ENCODE measurements around the gene TBC1D9.
A peak's percentile ranks its signal among the peaks of the same experiment; 100 is the strongest.

The TBC1D9 gene

DNA sequence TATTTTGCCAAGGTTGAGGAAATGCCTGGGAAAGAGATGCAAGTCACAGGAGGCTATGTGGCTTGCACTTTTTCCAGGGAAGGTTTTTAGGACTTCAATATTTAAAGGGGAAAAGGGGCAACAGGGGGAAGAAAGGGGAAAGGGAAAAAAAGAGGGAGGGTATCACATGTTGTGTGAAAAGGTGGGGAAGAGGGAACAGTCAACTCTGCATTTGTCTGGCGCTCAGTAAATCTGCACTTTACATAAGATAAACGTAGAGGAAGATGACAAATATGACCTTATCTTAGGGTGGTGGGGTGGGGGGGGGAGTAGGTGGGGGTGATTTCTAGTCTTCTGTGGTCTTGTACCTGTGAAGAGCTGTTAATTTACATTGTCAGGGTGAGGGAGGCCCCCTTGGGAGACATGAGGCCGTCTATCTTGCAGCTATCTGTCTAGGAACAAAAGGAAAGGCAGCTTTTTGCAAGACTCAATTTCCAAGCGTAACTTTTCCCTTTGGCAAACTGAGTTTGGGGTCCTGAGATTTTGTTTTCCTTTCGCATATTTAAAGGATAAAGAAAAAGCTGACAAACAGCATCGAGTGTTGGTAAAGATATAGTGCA, 115.9 kb downstream of the TBC1D9 start:
- H3K36me3 ChIP-seq (replicated peaks): peaks cover 5% of the 10 kb centered on the region
- TF ChIP-seq, protein P1, sequence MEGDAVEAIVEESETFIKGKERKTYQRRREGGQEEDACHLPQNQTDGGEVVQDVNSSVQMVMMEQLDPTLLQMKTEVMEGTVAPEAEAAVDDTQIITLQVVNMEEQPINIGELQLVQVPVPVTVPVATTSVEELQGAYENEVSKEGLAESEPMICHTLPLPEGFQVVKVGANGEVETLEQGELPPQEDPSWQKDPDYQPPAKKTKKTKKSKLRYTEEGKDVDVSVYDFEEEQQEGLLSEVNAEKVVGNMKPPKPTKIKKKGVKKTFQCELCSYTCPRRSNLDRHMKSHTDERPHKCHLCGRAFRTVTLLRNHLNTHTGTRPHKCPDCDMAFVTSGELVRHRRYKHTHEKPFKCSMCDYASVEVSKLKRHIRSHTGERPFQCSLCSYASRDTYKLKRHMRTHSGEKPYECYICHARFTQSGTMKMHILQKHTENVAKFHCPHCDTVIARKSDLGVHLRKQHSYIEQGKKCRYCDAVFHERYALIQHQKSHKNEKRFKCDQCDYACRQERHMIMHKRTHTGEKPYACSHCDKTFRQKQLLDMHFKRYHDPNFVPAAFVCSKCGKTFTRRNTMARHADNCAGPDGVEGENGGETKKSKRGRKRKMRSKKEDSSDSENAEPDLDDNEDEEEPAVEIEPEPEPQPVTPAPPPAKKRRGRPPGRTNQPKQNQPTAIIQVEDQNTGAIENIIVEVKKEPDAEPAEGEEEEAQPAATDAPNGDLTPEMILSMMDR (IDR thresholded peaks at IDR 0.05; ENCODE audit: low read depth, low read length, missing control alignments): no peak
- in situ Hi-C loops (cut with HindIII; ENCODE audit: low pct_ligation_motif_present, low sequenced_read_pairs): no loop called here
- no peak overlapping the region for H3K4me3 ChIP-seq (ENCODE audit: low read depth, low read length)
- no peak for DNase-seq
- H3K27ac ChIP-seq: no peak overlapping the region
- no peaks in the 10 kb centered on the region for H3K27me3 ChIP-seq (replicated peaks)

DNA sequence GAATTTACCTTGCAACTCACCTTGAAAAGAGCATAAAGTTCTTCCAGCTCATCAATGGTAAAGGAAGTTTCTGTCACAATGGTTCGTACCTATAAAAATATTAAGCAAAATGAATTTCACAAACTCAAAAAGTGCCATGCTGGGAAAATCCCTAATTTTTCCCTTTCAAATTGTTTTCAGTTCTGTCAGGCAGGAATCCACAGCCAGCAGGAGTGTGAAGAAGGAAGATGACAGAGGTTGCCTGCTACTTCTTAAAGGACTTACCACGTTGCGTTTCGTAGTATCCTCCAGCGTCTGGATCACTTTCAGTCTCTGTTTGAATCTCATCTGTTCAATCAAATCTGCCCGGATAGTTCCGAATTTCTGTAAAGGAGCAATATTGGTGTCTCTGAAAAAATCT, 117.1 kb downstream of the TBC1D9 start:
- in situ Hi-C loops (cut with HindIII; ENCODE audit: low pct_ligation_motif_present, low sequenced_read_pairs): no loop called here
- Histone ChIP-seq H3K36me3 (replicated peaks) (peaks cover 3% of the 10 kb centered on the region), H3K27me3 (replicated peaks) (no peaks in the 10 kb centered on the region), H3K4me3 (ENCODE audit: low read depth, low read length) (no peak overlapping the region), H3K27ac (no peak overlapping the region)
- no peak for DNase-seq
- TF ChIP-seq, protein P1 (IDR thresholded peaks at IDR 0.05; ENCODE audit: low read depth, low read length, missing control alignments): no peak

DNA sequence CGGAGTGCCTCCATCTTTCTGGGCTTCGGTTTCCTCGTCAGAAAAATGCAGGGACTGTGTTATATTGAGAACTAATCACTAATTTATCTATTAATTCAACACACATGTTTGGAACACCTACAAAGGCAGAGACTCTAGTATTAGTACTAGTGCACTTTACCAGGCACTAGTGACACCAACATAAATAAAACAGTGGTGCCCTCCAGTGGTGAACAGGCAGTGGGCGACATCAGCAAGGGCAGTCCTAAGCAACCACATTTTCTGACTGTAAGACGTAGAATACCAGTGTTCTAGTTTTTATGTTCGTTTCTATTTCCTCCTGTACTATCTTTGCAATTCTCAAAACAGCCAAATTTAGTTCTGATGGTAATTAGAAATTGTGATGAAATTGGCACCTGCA, 118.3 kb downstream of the TBC1D9 start:
- no peak for DNase-seq
- Histone ChIP-seq H3K27me3 (replicated peaks) (no peaks in the 10 kb centered on the region), H3K4me3 (ENCODE audit: low read depth, low read length) (no peak overlapping the region), H3K27ac (no peak overlapping the region), H3K36me3 (replicated peaks) (peaks cover 4% of the 10 kb centered on the region)
- TF ChIP-seq, protein P1 (IDR thresholded peaks at IDR 0.05; ENCODE audit: low read depth, low read length, missing control alignments): peak; percentile 58
- in situ Hi-C loops (cut with HindIII; ENCODE audit: low pct_ligation_motif_present, low sequenced_read_pairs): no loop called here

DNA sequence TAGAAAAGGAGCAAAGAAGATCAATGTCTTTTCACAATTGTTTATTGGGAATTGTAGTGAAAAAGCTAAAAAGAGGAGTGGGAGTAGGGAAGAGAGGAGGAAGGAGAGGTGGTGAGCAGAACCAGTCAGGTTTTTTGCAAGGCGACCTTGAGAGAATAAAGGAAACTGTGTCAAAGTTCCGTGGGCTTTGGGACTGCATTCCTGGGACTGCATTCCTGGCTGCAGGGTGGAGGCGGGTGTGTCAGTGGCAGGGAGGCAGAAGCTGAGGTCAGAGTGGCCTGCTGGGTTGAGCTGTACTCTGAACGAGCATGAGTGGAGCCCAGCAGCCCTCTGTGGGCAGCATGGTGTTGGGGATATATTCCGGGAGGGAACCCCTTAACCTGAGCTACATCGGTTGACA, 120.6 kb downstream of the TBC1D9 start:
- in situ Hi-C loops (cut with HindIII; ENCODE audit: low pct_ligation_motif_present, low sequenced_read_pairs): no loop called here
- peak; percentile 26 for DNase-seq

DNA sequence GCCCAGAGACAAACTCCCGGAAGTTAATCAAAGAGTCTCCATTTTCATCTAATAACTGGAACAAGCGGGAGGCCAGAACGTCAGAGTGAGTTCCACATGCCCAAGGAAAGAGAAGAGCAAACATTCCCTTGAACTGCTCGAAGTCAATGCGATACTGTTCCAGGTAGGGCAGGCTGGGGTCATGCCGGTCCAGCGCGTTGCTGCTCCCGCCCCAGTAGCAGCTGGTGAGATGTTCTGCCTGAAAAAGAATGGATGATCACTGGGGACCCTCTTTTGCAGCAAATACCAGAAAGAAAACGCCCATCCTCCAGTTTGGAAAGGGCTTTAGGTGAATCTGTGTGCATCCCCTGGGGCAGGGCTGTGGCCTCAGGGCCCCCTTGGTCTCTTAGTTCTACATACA, 122.2 kb downstream of the TBC1D9 start:
- Histone ChIP-seq H3K27ac (no peak overlapping the region), H3K4me3 (ENCODE audit: low read depth, low read length) (no peak overlapping the region), H3K27me3 (replicated peaks) (no peaks in the 10 kb centered on the region), H3K36me3 (replicated peaks) (peaks cover 2% of the 10 kb centered on the region)
- TF ChIP-seq, protein P1 (IDR thresholded peaks at IDR 0.05; ENCODE audit: low read depth, low read length, missing control alignments): no peak
- in situ Hi-C loops (cut with HindIII; ENCODE audit: low pct_ligation_motif_present, low sequenced_read_pairs): no loop called here
- DNase-seq: no peak

More for the DNA sequence above, 120.6 kb downstream of the TBC1D9 start:
- Histone ChIP-seq H3K4me3 (ENCODE audit: low read depth, low read length) (no peak overlapping the region), H3K36me3 (replicated peaks) (peaks cover 2% of the 10 kb centered on the region), H3K27ac (no peak overlapping the region), H3K27me3 (replicated peaks) (no peaks in the 10 kb centered on the region)
- TF ChIP-seq, protein P1 (IDR thresholded peaks at IDR 0.05; ENCODE audit: low read depth, low read length, missing control alignments): no peak

DNA sequence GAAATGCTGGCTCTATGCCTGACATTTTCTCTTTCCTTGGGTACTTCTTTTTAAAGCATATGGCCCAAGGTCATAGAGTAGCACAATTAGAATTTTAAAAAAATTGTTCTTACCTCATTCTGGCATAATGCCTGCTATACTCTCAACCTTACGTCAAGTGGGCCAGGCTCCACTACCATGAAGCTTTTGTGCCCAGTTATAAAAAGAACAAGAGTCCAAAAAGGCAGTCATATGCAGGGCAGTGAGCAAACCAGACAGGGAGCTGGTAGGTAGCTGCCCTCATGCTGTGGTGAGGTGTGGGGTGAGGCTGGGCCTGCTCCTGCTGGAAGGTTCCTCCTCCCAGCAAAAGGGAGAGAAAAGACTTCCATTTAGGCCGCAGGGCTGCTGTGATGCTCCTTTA, 123.1 kb downstream of the TBC1D9 start:
- Histone ChIP-seq H3K4me3 (ENCODE audit: low read depth, low read length) (no peak overlapping the region), H3K36me3 (replicated peaks) (peaks cover 3% of the 10 kb centered on the region), H3K27ac (no peak overlapping the region), H3K27me3 (replicated peaks) (no peaks in the 10 kb centered on the region)
- in situ Hi-C loops (cut with HindIII; ENCODE audit: low pct_ligation_motif_present, low sequenced_read_pairs): no loop called here
- DNase-seq: no peak
- TF ChIP-seq, protein P1 (IDR thresholded peaks at IDR 0.05; ENCODE audit: low read depth, low read length, missing control alignments): no peak
